Measurements from ENCODE around the gene SREK1IP1.

DNA sequence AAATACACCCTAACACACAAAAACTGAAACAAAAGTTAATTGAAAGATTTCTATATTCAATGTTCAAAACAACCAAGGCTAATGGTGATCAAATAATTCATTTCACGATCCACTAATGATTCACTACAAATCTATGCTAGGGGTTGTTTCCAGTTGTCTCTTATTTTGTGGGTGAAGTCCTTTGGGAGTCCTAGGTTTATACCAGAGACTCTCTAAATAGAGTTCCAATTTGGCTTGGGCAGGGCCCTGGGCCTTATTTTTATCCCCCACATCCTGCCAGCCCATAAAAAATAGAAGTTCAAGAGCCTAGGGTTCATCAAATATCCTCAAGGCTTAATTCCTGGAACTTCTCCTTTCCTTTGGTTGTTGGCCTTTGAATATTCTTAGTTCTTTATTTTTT, 26.1 kb downstream of the SREK1IP1 start:
- TF ChIP-seq, protein P1, sequence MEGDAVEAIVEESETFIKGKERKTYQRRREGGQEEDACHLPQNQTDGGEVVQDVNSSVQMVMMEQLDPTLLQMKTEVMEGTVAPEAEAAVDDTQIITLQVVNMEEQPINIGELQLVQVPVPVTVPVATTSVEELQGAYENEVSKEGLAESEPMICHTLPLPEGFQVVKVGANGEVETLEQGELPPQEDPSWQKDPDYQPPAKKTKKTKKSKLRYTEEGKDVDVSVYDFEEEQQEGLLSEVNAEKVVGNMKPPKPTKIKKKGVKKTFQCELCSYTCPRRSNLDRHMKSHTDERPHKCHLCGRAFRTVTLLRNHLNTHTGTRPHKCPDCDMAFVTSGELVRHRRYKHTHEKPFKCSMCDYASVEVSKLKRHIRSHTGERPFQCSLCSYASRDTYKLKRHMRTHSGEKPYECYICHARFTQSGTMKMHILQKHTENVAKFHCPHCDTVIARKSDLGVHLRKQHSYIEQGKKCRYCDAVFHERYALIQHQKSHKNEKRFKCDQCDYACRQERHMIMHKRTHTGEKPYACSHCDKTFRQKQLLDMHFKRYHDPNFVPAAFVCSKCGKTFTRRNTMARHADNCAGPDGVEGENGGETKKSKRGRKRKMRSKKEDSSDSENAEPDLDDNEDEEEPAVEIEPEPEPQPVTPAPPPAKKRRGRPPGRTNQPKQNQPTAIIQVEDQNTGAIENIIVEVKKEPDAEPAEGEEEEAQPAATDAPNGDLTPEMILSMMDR (IDR thresholded peaks at IDR 0.05; ENCODE audit: low read depth, low read length) = no peak
- TF ChIP-seq EZH2phosphoT487 (IDR thresholded peaks at IDR 0.05; ENCODE audit: low read depth) = no peak
